Measurements from ENCODE around the gene ADAT3. TPM values are rescaled to one million over a fixed set of nuclear protein-coding genes. Genes with fewer than 3 reads are reported as not detected.

The ADAT3 gene
- polyA plus RNA-seq, 1 of the 3 experiments (the other 2 are of a cell fraction) = 2.8 TPM

DNA sequence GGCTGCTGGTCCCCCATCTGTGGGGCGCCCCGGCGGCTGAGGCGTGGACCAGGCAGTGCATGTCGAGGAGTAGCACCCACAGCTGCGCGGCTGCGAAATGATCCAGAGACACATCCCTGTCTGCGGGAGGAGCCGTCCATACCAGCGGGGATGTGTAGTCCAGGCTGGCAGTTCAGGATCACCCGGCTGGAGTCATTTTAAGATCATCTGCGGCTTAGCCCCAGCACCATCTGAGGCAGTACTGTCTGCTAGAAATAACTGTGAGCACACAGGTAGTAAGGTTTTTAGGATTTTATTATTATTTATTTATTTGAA is 3.1 kb downstream of the ADAT3 start:
- H3K79me2 ChIP-seq (ENCODE audit: insufficient read depth) = peaks cover 78% of the 10 kb centered on the region
- TF ChIP-seq EZH2phosphoT487 (IDR thresholded peaks at IDR 0.05; ENCODE audit: borderline replicate concordance, low read depth) (no peak), RFX5 (IDR thresholded peaks at IDR 0.05; ENCODE audit: low read length) (no peak), ELF1 (IDR thresholded peaks at IDR 0.05) (no peak), SMC3 (IDR thresholded peaks at IDR 0.05; ENCODE audit: low read depth, low read length) (no peak)
- TF ChIP-seq, protein P1, sequence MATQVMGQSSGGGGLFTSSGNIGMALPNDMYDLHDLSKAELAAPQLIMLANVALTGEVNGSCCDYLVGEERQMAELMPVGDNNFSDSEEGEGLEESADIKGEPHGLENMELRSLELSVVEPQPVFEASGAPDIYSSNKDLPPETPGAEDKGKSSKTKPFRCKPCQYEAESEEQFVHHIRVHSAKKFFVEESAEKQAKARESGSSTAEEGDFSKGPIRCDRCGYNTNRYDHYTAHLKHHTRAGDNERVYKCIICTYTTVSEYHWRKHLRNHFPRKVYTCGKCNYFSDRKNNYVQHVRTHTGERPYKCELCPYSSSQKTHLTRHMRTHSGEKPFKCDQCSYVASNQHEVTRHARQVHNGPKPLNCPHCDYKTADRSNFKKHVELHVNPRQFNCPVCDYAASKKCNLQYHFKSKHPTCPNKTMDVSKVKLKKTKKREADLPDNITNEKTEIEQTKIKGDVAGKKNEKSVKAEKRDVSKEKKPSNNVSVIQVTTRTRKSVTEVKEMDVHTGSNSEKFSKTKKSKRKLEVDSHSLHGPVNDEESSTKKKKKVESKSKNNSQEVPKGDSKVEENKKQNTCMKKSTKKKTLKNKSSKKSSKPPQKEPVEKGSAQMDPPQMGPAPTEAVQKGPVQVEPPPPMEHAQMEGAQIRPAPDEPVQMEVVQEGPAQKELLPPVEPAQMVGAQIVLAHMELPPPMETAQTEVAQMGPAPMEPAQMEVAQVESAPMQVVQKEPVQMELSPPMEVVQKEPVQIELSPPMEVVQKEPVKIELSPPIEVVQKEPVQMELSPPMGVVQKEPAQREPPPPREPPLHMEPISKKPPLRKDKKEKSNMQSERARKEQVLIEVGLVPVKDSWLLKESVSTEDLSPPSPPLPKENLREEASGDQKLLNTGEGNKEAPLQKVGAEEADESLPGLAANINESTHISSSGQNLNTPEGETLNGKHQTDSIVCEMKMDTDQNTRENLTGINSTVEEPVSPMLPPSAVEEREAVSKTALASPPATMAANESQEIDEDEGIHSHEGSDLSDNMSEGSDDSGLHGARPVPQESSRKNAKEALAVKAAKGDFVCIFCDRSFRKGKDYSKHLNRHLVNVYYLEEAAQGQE (IDR thresholded peaks at IDR 0.05; ENCODE audit: low read depth, low read length) = no peak
- TF ChIP-seq, protein P2, sequence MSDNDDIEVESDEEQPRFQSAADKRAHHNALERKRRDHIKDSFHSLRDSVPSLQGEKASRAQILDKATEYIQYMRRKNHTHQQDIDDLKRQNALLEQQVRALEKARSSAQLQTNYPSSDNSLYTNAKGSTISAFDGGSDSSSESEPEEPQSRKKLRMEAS (IDR thresholded peaks at IDR 0.05; ENCODE audit: low read depth) = no peak
- TF ChIP-seq, protein P3, sequence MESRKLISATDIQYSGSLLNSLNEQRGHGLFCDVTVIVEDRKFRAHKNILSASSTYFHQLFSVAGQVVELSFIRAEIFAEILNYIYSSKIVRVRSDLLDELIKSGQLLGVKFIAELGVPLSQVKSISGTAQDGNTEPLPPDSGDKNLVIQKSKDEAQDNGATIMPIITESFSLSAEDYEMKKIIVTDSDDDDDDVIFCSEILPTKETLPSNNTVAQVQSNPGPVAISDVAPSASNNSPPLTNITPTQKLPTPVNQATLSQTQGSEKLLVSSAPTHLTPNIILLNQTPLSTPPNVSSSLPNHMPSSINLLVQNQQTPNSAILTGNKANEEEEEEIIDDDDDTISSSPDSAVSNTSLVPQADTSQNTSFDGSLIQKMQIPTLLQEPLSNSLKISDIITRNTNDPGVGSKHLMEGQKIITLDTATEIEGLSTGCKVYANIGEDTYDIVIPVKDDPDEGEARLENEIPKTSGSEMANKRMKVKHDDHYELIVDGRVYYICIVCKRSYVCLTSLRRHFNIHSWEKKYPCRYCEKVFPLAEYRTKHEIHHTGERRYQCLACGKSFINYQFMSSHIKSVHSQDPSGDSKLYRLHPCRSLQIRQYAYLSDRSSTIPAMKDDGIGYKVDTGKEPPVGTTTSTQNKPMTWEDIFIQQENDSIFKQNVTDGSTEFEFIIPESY (IDR thresholded peaks at IDR 0.05; ENCODE audit: borderline replicate concordance, low read depth) = no peak
- H3K4me2 ChIP-seq = no peak overlapping the region
- CTCF ChIA-PET = interaction anchor here (0.6 to 1.4 kb wide), 2 partner anchors 16 to 246 kb away, joined by 3 read pairs; no protein-coding TSS in a partner anchor
- no peak overlapping the region for H2AFZ ChIP-seq (ENCODE audit: low read depth)
- no peak overlapping the region for H3K4me3 ChIP-seq (ENCODE audit: low read depth in 2 of 2, low read length in 1 of 2)
- H3K27ac ChIP-seq (ENCODE audit: low read depth in 2 of 2, low read length in 1 of 2) = no peak overlapping the region
- peaks cover 0 to 15% of the 10 kb centered on the region in 2 experiments for H3K36me3 ChIP-seq (replicated peaks in 1 of 2; ENCODE audit: control insufficient read depth in 1 of 2, insufficient read depth in 2 of 2, low read length in 1 of 2)
- H3K27me3 ChIP-seq (ENCODE audit: insufficient read depth) = no peaks in the 10 kb centered on the region
- POLR2A ChIA-PET = no interaction called here
- DNase-seq = no peak
- H3K9ac ChIP-seq = no peak overlapping the region
- H4K20me1 ChIP-seq (ENCODE audit: insufficient read depth) = peaks cover 40% of the 10 kb centered on the region
- H3K9me2 ChIP-seq = no peaks in the 10 kb centered on the region
- 75% methylated on average over 2 of the region's 13 CpGs for WGBS (ENCODE audit: low lambda C conversion rate)
- H3F3A ChIP-seq (replicated peaks; ENCODE audit: insufficient read depth) = peaks cover 14% of the 10 kb centered on the region
- H3K9me3 ChIP-seq = no peaks in the 10 kb centered on the region
- peaks cover 0 to 18% of the 10 kb centered on the region in 2 experiments; a peak in 1 of 4 replicates for H3K4me1 ChIP-seq (ENCODE audit: control insufficient read depth in 1 of 2, insufficient read depth in 2 of 2, low read depth in 1 of 2, low read length in 1 of 2)

DNA sequence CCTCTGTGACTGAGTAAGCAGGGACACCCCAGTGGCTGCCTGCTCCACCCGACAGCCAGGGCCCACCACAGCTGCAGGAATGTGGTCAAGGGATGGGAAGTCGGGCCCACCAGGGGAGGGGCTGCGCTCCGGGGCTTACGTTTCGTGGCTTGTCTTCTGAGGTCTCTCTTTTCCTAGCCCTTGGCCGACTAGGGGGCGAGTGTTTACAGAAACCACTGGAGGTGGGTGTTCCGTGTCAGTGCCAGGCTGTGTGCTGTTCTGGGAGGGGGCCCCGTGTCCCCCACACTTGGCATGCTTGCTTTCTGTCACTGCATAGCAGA is 4.5 kb downstream of the ADAT3 start:
- ChIA-PET CTCF (interaction anchor here (0.8 to 4.2 kb wide), 4 partner anchors 12 to 33 kb away, joined by 3 to 30 read pairs (median 4); partner anchors contain the start of gene ABHD17A), POLR2A (interaction anchor here (1.0 kb wide), 1 partner anchor 18 kb away, joined by 3 read pairs; no protein-coding TSS in a partner anchor)
- no peaks in the 10 kb centered on the region for H3K9me2 ChIP-seq
- H3K4me1 ChIP-seq (ENCODE audit: control insufficient read depth in 1 of 2, insufficient read depth in 2 of 2, low read depth in 1 of 2, low read length in 1 of 2) = peaks cover 0 to 17% of the 10 kb centered on the region in 2 experiments; a peak in 1 of 4 replicates
- no peaks in the 10 kb centered on the region for H3K9me3 ChIP-seq
- DNase-seq = no peak
- H3K9ac ChIP-seq = no peak overlapping the region
- H4K20me1 ChIP-seq (ENCODE audit: insufficient read depth) = peaks cover 51% of the 10 kb centered on the region
- H2AFZ ChIP-seq (ENCODE audit: low read depth) = no peak overlapping the region
- H3K79me2 ChIP-seq (ENCODE audit: insufficient read depth) = peaks cover 88% of the 10 kb centered on the region
- WGBS (ENCODE audit: low lambda C conversion rate) = 75% methylated on average over 4 of the region's 10 CpGs
- H3K27ac ChIP-seq (ENCODE audit: low read depth in 2 of 2, low read length in 1 of 2) = peak overlapping the region in 1 of 2 experiments; percentile 86; a peak in 2 of 4 replicates
- peaks cover 5% of the 10 kb centered on the region for H3F3A ChIP-seq (replicated peaks; ENCODE audit: insufficient read depth)
- H3K4me2 ChIP-seq = no peak overlapping the region
- H3K36me3 ChIP-seq (replicated peaks in 1 of 2; ENCODE audit: control insufficient read depth in 1 of 2, insufficient read depth in 2 of 2, low read length in 1 of 2) = peaks cover 0 to 22% of the 10 kb centered on the region in 2 experiments
- no peak overlapping the region for H3K4me3 ChIP-seq (ENCODE audit: low read depth in 2 of 2, low read length in 1 of 2)
- no peaks in the 10 kb centered on the region for H3K27me3 ChIP-seq (ENCODE audit: insufficient read depth)
- TF ChIP-seq TCF12 (IDR thresholded peaks at IDR 0.05) = no peak
- TF ChIP-seq RCOR1 (IDR thresholded peaks at IDR 0.05; ENCODE audit: low read length) = no peak
- TF ChIP-seq MXI1 (IDR thresholded peaks at IDR 0.05; ENCODE audit: low read depth, low read length) = no peak
- no peak for TF ChIP-seq POLR2AphosphoS5 (IDR thresholded peaks at IDR 0.05; ENCODE audit: low read depth, low read length)
- no peak for TF ChIP-seq ELF1 (IDR thresholded peaks at IDR 0.05)
- TF ChIP-seq, protein P4, sequence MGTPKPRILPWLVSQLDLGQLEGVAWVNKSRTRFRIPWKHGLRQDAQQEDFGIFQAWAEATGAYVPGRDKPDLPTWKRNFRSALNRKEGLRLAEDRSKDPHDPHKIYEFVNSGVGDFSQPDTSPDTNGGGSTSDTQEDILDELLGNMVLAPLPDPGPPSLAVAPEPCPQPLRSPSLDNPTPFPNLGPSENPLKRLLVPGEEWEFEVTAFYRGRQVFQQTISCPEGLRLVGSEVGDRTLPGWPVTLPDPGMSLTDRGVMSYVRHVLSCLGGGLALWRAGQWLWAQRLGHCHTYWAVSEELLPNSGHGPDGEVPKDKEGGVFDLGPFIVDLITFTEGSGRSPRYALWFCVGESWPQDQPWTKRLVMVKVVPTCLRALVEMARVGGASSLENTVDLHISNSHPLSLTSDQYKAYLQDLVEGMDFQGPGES (IDR thresholded peaks at IDR 0.05; ENCODE audit: low read depth, low read length) = no peak
- TF ChIP-seq, protein P3 (IDR thresholded peaks at IDR 0.05; ENCODE audit: borderline replicate concordance, low read depth) = no peak
- TF ChIP-seq, protein P5, sequence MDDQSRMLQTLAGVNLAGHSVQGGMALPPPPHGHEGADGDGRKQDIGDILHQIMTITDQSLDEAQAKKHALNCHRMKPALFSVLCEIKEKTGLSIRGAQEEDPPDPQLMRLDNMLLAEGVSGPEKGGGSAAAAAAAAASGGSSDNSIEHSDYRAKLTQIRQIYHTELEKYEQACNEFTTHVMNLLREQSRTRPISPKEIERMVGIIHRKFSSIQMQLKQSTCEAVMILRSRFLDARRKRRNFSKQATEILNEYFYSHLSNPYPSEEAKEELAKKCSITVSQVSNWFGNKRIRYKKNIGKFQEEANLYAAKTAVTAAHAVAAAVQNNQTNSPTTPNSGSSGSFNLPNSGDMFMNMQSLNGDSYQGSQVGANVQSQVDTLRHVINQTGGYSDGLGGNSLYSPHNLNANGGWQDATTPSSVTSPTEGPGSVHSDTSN (IDR thresholded peaks at IDR 0.05) = no peak
- no peak for TF ChIP-seq FOXJ3 (CRISPR knock-in tag; IDR thresholded peaks at IDR 0.05)
- no peak for TF ChIP-seq TEAD4 (IDR thresholded peaks at IDR 0.05; ENCODE audit: borderline replicate concordance, insufficient read depth)
- TF ChIP-seq, protein P6, sequence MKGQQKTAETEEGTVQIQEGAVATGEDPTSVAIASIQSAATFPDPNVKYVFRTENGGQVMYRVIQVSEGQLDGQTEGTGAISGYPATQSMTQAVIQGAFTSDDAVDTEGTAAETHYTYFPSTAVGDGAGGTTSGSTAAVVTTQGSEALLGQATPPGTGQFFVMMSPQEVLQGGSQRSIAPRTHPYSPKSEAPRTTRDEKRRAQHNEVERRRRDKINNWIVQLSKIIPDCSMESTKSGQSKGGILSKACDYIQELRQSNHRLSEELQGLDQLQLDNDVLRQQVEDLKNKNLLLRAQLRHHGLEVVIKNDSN (IDR thresholded peaks at IDR 0.05; ENCODE audit: borderline replicate concordance, low read depth) = no peak
